CD4-positive, alpha-beta T cell (primary cell): ENCODE measurements around the gene TNS3. TPM values are rescaled to one million over a fixed set of nuclear protein-coding genes. Genes with fewer than 3 reads are reported as not detected.
"Not testable (repeated sequence)": the region's sequence is repeated elsewhere in the genome, so short reads cannot be mapped to it uniquely, and the experiment has no call there.

Experiments used
- ATAC-seq: fragments of 200-7000 bp; cut with Tn5 transposase; one replicate; pipeline ENCODE4 v1.10.0; 2022; ENCODE audit warnings: mild to moderate bottlenecking; ENCODE audit not compliant: poor library complexity
- CTCF ChIA-PET: fragments of 350-600 bp; sonication (Branson Sonifier 250); formaldehyde crosslinking; loops from one replicate; lab custom pipeline; 2021; ENCODE audit warnings: antibody characterized with exemption, inconsistent platforms; lab: Charles Lee
- POLR2A ChIA-PET: fragments of 350-600 bp; sonication (Branson Sonifier 250); formaldehyde crosslinking; loops from one replicate; lab custom pipeline; 2021; ENCODE audit warnings: antibody characterized with exemption, inconsistent platforms; lab: Charles Lee
- DNase-seq, 14 experiments: peaks; one replicate each; pipeline ENCODE4 v3.0.0-alpha.2; 2013 to 2020; ENCODE audit warnings: mixed read lengths in 2 of 14
- H3K27ac ChIP-seq, 2 donors: one replicate each; pipeline versions ENCODE4 v1.5.1 to v1.7.0; 2013; ENCODE audit warnings: low read length in 2 of 2, low read depth in 1 of 2, mild to moderate bottlenecking in 1 of 2
- H3K27me3 ChIP-seq, 2 experiments: 1 replicate in 1 of 2; 2 replicates in 1 of 2; pipeline versions ENCODE4 v1.6.1 to v1.7.0; 2013; ENCODE audit warnings: low read length in 2 of 2, control low read depth in 1 of 2, mild to moderate bottlenecking in 1 of 2, moderate library complexity in 1 of 2; ENCODE audit not compliant: insufficient read depth in 2 of 2, control insufficient read depth in 1 of 2
- H3K36me3 ChIP-seq: one replicate; pipeline ENCODE4 v1.6.1; 2013; ENCODE audit warnings: low read length, control low read depth; ENCODE audit not compliant: insufficient read depth
- H3K4me1 ChIP-seq: one replicate; pipeline ENCODE4 v1.6.1; 2013; ENCODE audit warnings: low read length, control low read depth; ENCODE audit not compliant: insufficient read depth
- H3K4me3 ChIP-seq: one replicate; pipeline ENCODE4 v1.5.1; 2013; ENCODE audit warnings: mild to moderate bottlenecking, low read length, moderate library complexity
- H3K9me3 ChIP-seq, 2 experiments: 1 replicate in 1 of 2; 2 replicates in 1 of 2; pipeline versions ENCODE4 v1.6.1 to v1.7.0; 2013; ENCODE audit warnings: low read length in 2 of 2, mild to moderate bottlenecking in 2 of 2, control low read depth in 1 of 2, moderate library complexity in 1 of 2; ENCODE audit not compliant: control insufficient read depth in 1 of 2, insufficient read depth in 1 of 2
- H3K27ac Mint-ChIP-seq: one replicate; pipeline ENCODE4 v1.8.0; 2020; ENCODE audit warnings: mixed read lengths
- H3K27me3 Mint-ChIP-seq: one replicate; pipeline ENCODE4 v1.8.0; 2021; ENCODE audit warnings: mixed read lengths
- H3K36me3 Mint-ChIP-seq: one replicate; pipeline ENCODE4 v1.8.0; 2021; ENCODE audit warnings: low read depth, mixed read lengths
- H3K4me1 Mint-ChIP-seq: one replicate; pipeline ENCODE4 v1.8.0; 2021; ENCODE audit warnings: low read depth, mixed read lengths
- H3K4me3 Mint-ChIP-seq: one replicate; pipeline ENCODE4 v1.8.0; 2020; ENCODE audit warnings: mild to moderate bottlenecking, mixed read lengths
- H3K9me3 Mint-ChIP-seq: one replicate; pipeline ENCODE4 v1.8.0; 2020; ENCODE audit warnings: mixed read lengths
- intact Hi-C, 2 experiments: fragments of 100-400 bp; cut with DNase I in 1 of 2; cut with micrococcal nuclease in 1 of 2; formaldehyde crosslinking; loops; one replicate each; pipeline versions ENCODE4 v1.15.1 to v1.9.0; 2023 to 2025; cut with DNase I, micrococcal nuclease
- total RNA-seq, 174 experiments: library from RNA in 2 of 174; stranded (reverse) in 2 of 174; gene quantifications; one replicate each; pipeline ENCODE4 v1.2.3 and lab custom pipeline; 2021 to 2026
- TF ChIP-seq, protein P1 (sequence below): fragments of 200-600 bp; IDR thresholded peaks from one replicate; pipeline ENCODE4 v1.8.0; 2022; ENCODE audit warnings: antibody characterized with exemption, mild to moderate bottlenecking

The TNS3 gene
- total RNA-seq, 2 experiments from 2014 or later: 0.16 to 0.47 TPM

DNA sequence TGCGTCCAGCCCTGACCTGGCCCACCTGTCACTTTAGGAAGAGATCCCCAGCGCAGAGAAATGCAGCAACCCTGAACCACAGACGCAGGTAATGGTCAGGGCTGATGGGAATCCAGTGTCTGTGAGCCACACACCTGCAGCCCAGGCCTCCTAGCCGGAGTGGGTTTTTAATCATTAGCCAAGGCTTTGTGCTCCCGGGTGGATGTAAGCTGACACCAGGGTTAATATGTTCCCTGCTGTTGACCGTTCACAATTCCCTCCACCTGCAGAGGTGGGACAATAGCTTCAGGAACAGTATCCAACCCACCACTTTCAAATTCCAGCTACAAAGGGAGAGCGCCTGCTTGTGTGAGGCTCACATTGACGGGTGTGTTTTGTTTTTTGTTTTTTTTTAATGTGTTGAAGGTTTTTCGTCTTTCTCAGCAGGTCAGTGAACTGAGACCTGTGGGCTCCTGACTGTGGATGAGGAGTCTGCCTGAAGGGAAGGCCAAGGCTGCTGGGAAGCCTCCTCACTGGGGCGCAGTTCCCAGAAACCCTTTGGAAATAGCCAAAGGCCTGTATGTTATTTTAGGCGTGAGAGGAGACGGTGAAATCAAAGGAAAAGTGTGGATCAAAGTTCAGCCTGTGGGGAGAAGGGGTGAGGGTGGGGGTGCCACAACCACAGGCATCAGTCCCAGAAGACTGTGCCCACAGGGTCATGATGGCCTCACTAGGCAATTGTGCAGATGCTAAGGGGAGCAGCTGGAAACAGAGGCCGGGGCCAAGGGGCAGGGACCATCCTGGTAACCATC lies 111.1 kb downstream of the TNS3 start:
- ChIA-PET POLR2A (no interaction called here), CTCF (no interaction called here)
- Histone ChIP-seq H3K27ac (no peak overlapping the region), H3K9me3 (peaks cover 0 to 22% of the 10 kb centered on the region in 2 experiments), H3K36me3 (no peaks in the 10 kb centered on the region), H3K27me3 (no peaks in the 10 kb centered on the region), H3K4me3 (no peak overlapping the region), H3K4me1 (no peaks in the 10 kb centered on the region)
- intact Hi-C loops: no loop called here
- no peak overlapping the region for H3K27ac Mint-ChIP-seq
- H3K4me3 Mint-ChIP-seq: no peak overlapping the region
- DNase-seq: no peak
- TF ChIP-seq, protein P1, sequence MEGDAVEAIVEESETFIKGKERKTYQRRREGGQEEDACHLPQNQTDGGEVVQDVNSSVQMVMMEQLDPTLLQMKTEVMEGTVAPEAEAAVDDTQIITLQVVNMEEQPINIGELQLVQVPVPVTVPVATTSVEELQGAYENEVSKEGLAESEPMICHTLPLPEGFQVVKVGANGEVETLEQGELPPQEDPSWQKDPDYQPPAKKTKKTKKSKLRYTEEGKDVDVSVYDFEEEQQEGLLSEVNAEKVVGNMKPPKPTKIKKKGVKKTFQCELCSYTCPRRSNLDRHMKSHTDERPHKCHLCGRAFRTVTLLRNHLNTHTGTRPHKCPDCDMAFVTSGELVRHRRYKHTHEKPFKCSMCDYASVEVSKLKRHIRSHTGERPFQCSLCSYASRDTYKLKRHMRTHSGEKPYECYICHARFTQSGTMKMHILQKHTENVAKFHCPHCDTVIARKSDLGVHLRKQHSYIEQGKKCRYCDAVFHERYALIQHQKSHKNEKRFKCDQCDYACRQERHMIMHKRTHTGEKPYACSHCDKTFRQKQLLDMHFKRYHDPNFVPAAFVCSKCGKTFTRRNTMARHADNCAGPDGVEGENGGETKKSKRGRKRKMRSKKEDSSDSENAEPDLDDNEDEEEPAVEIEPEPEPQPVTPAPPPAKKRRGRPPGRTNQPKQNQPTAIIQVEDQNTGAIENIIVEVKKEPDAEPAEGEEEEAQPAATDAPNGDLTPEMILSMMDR: no peak
- H3K36me3 Mint-ChIP-seq: no peaks in the 10 kb centered on the region
- H3K4me1 Mint-ChIP-seq: no peaks in the 10 kb centered on the region
- no peaks in the 10 kb centered on the region for H3K9me3 Mint-ChIP-seq
- H3K27me3 Mint-ChIP-seq: no peaks in the 10 kb centered on the region
- ATAC-seq: no peak

DNA sequence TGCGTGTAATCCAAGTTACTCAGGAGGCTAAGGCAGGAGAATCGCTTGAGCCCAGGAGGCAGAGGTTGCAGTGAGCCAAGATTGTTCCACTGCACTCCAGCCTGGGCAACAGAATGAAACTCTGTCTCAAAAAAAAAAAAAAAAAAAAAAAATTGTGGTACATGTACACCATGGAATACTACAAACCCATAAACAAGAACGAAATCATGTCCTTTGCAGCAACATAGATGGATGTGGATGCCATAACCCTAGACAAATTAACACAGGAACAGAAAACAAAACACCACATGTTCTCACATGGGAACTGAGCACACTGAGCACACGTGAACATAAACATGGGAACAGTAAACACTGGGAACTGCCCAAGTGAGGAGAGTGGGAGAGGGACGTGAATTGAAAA lies 112.1 kb downstream of the TNS3 start:
- H3K36me3 Mint-ChIP-seq, H3K27me3 ChIP-seq, CTCF ChIA-PET, POLR2A ChIA-PET, ATAC-seq, H3K9me3 Mint-ChIP-seq, H3K4me1 Mint-ChIP-seq, intact Hi-C loops, H3K4me1 ChIP-seq, DNase-seq, H3K4me3 ChIP-seq, H3K36me3 ChIP-seq, H3K27ac Mint-ChIP-seq, H3K27ac ChIP-seq, H3K4me3 Mint-ChIP-seq, H3K27me3 Mint-ChIP-seq: not testable (repeated sequence)
- H3K9me3 ChIP-seq: peaks cover 0 to 13% of the 10 kb centered on the region in 2 experiments

DNA sequence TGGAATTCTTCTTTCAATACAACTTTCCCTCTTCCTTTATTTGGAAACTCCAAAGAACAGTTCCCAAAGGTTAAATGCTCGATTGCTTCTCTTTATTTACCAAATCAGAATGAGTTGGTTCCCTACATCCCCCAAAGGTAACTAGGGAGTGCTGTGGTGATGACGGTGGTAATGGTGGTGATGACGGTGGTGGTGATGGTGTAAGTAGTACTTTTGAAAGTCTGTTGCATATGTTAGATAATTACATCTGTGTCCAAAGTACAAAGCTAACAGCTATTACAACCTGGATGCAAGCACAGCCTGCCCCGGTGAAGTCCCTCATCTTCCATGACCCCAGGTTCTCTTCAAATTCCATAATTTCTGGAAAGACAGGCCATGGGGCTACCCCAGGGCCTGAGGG lies 115.1 kb downstream of the TNS3 start:
- H3K36me3 Mint-ChIP-seq: no peaks in the 10 kb centered on the region
- TF ChIP-seq, protein P1: no peak
- ATAC-seq (no peak), DNase-seq (no peak)
- intact Hi-C loops: no loop called here
- CTCF ChIA-PET: no interaction called here
- no peaks in the 10 kb centered on the region for H3K4me1 Mint-ChIP-seq
- POLR2A ChIA-PET: no interaction called here
- Histone ChIP-seq H3K4me3 (no peak overlapping the region), H3K36me3 (no peaks in the 10 kb centered on the region), H3K27ac (no peak overlapping the region), H3K9me3 (no peaks in the 10 kb centered on the region), H3K27me3 (peaks cover 0 to 2% of the 10 kb centered on the region in 2 experiments), H3K4me1 (no peaks in the 10 kb centered on the region)
- no peaks in the 10 kb centered on the region for H3K9me3 Mint-ChIP-seq
- no peak overlapping the region for H3K27ac Mint-ChIP-seq
- H3K4me3 Mint-ChIP-seq: no peak overlapping the region
- no peaks in the 10 kb centered on the region for H3K27me3 Mint-ChIP-seq

DNA sequence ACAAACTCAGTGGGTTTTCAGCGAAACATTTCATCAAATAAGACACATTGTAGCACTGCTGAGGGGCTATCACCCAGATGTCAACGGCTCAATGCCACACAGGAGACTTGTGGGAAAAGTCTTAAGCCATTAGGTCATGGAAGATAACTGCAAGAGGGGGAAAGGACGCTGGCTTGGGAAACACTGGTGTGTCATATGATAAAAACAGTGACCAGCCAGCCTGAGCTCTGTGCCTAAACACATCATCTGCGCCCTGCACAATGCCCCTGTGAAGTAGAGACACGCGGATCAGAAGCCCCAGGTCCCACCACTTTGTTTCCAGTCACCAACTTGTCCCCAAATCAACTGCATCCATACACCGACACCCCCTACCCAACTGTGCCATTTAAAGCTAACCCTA lies 116.7 kb downstream of the TNS3 start:
- DNase-seq: no peak
- no peak overlapping the region for H3K27ac Mint-ChIP-seq
- Histone ChIP-seq H3K4me1 (no peaks in the 10 kb centered on the region), H3K4me3 (no peak overlapping the region), H3K36me3 (no peaks in the 10 kb centered on the region), H3K27me3 (peaks cover 0 to 2% of the 10 kb centered on the region in 2 experiments), H3K27ac (no peak overlapping the region), H3K9me3 (peaks cover 0 to 3% of the 10 kb centered on the region in 2 experiments)
- H3K9me3 Mint-ChIP-seq: no peaks in the 10 kb centered on the region
- no peak overlapping the region for H3K4me3 Mint-ChIP-seq
- ATAC-seq: no peak
- ChIA-PET POLR2A (no interaction called here), CTCF (no interaction called here)
- no peaks in the 10 kb centered on the region for H3K36me3 Mint-ChIP-seq
- H3K27me3 Mint-ChIP-seq: no peaks in the 10 kb centered on the region
- H3K4me1 Mint-ChIP-seq: no peaks in the 10 kb centered on the region
- TF ChIP-seq, protein P1: no peak
- intact Hi-C loops: no loop called here
